Stimulated activated CD4-positive, alpha-beta T cell treated with anti-CD3 and anti-CD28 coated beads, Interleukin-2, amount 100 ng/mL, for 48 hours (primary cell): Measurements from ENCODE around the gene NDUFS4.
"Not testable (repeated sequence)": the region's sequence is repeated elsewhere in the genome, so short reads cannot be mapped to it uniquely, and the experiment has no call there.

Experiments
- DNase-seq, 2 donors: peaks; one replicate each; pipeline ENCODE4 v3.0.0-alpha.2; 2020

NDUFS4 gene

DNA sequence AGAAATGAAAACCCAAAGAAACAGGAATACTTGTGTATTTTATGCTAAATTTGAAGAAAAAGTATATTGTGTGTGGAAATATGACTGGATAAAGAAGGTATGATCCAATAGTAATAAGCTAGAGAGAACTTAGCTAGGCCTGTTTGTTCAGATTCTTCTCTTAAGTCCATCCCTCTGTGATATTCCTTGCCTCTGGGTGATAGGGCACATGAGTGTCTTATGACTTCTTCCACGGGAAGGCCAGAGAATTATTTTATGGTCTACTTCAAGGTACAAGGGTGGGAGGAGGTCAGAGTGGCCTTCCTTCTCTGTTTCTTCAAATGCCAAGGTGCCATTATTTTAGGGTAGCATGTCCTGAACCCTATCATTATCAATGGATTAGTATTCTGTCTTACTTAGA lies 113.7 kb downstream of the NDUFS4 start:
- no peak for DNase-seq

DNA sequence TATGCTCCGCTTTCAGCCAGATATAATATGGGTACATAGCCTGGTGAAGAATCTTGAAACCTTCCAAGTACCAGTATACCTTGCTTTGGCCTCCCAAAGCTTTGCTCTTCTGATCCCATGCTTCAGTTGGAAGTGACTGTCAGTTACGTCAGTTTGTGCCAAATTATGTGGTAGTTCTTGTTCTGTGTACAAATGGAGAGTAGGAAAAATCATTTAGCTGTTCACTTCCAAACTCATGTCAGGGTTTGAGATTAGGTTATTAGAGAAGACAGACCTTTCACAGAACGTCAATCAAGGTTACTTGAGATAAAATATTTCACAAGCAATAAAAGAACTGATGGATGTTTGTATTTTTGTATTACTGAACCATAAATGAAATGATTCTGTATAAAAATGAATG lies 117.2 kb downstream of the NDUFS4 start:
- DNase-seq, result no peak

DNA sequence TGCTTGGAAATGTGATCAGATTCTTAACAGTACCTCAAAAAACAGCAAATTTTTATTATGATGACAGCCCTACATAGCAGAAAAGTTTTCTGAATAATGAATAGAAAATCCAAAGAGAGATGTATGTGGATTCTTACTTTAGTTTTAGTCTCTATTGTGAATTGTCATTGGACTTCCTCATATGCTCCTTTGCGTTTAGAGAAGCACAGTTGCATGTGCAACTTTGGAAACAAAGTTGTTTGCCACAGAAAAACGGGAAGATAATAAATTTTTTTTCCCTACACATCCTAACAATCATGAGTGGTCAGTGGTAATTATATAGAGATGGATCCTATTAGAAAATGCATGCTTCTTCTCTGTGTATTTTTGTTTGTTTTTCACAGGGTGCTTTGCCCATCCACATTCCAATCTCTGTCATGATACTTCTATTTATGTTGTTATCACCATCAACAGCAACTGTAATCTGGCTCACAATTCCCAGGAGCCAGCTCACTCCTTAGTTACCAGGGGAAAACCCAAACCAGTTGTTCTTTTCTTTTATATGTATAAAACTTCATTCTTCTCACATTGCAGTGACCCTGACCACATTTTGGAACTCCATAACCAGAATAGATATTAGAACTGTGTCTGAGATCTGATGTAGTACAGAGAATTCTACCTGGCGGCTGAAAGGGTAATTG lies 118.7 kb downstream of the NDUFS4 start:
- no peak for DNase-seq

DNA sequence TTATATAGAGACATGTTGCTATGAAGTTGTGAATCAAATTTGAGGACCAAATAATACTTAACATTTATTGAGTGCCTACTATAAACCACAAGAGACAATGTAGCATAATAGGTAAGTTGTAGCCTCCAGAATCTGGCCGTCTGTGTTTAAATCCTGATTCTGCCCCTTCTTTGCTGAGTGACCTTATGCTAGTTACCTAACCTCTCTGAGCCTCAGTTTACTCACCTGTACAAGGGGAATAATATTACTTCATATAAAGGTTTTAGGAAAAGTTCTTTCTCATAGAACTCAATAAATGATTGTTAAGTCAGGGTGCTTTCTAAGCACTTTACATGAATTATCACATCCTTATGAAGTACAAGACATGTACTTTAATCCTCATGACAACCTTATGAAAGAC lies 120.6 kb downstream of the NDUFS4 start:
- no peak for DNase-seq

DNA sequence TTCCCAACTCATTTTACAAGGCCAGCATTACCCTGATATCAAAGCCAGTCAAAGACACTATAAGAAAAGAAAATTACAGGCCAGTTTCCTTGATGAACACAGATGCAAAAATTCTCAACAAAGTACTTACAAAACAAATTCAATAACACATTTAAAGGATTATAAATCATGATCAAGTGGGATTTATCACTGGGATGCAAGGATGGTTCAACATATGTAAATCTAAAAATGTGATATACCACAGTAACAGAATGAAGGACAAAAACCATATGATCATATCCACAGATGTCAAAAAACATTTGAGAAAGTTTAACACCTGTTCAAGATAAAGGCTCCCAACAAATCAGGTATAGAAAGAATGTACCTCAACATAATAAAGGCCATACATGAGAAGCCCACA lies 130.6 kb downstream of the NDUFS4 start:
- DNase-seq, result no peak

DNA sequence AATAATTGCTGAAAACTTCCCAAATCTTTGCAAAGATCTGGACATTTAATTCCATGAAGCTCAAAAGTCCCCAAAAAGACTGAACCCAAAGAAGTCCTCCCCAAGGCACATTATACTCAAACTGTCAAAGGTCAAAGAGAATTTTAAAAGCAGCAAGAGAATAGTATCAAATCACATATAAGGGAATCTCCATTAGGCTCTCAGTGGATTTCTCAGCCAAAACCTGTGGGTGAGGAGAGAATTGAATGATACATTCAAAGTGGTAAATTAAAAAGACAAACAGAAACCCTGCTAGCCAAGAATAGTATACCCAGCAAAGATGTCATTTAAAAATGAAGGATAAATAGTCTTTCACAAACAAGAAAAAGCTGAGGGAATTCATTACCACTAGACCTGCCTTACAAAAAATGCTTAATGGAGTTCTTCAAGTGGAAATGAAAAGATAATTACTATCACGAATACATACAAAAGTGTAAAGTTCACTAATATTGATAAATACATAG lies 134.1 kb downstream of the NDUFS4 start:
- no peak for DNase-seq

DNA sequence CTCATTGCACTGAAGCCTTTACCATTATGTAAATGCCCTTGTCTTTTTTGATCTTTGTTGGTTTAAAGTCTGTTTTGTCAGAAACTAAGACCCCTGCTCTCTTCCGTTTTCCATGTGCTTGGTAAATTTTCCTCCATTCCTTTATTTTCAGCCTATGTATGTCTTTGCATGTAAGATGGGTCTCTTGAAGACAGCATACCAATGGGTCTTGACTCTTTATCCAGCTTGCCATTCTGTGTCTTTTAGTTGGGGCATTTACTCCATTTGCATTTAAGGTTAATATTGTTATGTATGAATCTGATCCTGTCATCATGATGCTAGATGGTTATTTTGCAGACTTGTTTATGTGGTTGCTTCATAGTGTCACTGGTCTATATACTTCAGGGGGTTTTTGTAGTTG lies 150.0 kb downstream of the NDUFS4 start:
- DNase-seq, result not testable (repeated sequence)

DNA sequence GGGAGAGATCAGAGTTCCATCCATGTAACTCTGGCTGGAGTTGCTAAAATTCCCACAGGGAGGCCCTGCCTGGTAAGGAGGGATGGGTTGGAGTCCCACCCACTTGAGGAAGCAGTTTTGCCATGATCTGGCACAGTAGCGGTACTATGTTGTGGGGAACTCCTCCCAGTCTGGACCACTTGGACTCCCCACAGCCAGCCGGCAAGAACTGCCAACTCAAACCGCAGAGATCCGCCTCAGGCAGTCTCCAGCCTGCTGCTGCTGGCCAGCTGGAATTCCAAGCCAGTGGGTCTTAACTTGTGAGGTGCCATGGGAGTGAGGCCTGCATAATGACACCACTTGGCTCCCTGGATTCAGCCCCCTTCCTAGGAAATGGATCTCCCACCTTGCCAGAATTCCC lies 151.9 kb downstream of the NDUFS4 start:
- no peak for DNase-seq

DNA sequence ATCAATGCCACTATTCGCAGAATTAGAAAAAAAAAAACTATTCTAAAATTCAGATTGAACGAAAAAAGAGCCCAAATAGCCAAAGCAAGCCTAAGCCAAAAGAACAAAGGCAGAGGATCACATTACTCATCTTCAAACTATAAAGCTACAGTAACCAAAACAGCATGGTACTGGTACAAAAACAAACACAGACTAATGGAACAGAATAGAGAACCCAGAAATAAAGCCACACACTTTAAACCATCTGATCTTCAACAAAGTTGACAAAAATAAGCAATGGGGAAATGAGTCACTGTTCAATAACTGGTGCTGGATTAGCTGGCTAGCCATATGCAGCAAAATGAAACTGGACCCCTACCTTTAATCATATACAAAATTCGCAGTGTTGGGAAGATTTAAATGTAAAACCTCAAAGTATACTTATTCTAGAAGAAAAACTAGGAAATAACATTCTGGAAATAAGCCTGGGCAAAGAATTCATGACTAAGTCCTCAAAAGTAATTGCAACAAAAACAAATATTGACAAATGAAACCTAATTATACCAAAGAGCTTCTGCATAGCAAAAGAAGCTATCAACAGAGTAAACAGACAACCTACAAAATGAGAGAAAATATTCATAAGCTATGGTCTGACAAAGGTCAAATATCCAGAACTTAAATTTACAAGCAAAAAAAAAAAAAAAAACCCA lies 153.7 kb downstream of the NDUFS4 start:
- no peak for DNase-seq

DNA sequence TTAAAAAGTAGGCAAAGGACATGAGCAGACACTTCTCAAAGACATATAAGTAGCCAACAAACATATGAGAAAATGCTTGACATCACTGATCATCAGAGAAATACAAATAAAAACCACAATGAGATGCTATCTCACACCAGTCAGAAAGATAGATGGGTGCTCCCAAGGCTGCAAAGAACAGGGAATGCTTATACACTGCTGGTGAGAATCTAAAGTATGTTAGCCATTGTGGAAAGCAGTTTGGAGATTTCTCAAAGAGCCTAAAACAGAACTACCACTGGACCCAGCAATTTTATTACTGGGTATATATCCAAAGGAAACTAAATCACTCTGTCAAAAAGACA lies 154.2 kb downstream of the NDUFS4 start:
- DNase-seq, result no peak

DNA sequence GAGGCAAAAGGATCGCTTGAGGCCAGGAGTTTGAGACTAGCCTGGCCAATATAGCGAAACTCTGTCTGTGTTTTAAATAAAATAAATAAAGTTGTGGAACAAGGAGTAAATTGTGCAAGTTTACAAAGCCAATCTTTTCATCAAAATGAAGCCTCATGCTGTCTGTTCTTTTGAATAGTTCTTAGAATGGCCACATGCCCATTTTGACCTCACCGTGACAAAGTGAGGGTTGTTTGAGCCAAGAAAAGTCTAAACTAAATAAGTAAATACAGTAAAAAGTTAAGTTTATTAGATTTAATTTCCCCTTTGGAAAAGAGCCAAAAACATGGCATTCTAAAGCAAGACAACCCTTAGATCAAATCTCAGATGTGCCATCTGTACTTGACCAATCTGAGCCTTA lies 165.7 kb downstream of the NDUFS4 start:
- DNase-seq, result no peak

DNA sequence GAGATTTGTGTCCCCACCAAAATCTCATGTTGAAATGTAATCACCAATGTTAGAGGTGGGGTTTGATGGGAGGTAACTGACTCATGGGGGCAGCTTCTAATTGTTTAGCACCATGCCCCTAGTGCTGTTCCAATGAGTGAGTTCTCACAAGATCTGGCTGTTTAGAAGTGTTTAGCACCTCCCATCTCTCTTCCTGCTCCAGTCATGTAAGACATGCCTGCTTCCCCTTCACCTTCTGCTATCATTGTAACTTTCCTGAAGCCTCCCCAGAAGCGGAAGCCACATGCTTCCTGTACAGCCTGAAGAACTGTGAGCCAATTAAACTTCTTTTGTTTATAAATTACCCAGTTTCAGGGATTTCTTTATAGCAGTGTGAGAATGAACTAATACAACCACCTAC lies 170.5 kb downstream of the NDUFS4 start:
- no peak for DNase-seq
